ENCODE data around the gene DPY19L3. TPM values are rescaled to one million over a fixed set of nuclear protein-coding genes. Genes with fewer than 3 reads are reported as not detected.

The DPY19L3 gene
- total RNA-seq, 2 donors from 2014 or later = 86.5 to 112 TPM

DNA sequence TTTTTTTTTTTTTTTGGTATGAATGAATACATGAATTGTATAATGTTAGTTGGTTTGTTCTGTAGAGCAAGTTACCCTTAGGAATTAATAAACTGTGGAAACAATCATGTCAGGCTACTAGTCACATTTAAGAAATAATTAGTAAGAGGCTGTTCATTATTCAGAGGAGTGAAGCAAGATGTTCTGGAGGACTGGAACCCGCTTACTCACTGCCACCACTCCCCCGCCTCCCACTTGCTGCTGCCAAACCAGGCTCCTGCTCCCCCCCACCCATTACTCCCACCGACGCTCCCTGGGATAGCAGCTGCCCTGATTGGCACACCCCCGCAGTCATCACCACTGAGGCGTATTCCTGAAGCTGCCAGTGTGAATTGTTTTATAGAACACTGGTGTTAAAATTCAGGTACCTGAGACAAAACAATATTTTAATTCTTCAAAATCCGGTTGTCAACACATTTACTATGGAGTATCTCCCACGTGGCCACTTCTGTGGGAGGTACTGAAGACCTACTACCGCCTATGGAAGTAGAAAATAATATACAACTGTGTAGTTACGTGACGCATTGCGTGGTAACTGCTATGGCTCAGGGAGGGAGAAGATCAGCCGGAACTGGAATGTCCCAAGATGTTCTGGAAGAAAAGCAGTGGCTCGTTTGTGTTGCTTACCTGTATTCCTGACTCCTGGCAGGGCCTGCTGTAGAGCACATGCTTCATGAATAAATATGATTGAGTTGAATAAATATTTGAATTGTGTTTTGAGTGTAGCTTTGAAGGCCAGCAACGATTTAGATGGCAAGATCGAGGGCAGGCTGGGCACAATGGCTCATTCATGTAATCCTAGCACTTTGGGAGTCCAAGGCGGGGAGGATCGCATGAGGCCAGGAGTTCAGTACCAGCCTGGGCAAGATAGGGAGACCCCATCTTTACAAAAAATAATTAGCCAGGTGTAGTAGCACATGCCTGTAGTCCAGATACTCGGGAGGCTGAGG is 1.7 kb downstream of the DPY19L3 start:
- Mint-ChIP-seq H3K4me1 (peaks cover 39% of the 10 kb centered on the region), H3K4me3 (peak overlapping the region; percentile 79), H3K36me3 (ENCODE audit: low read depth) (peaks cover 41% of the 10 kb centered on the region), H3K9me3 (no peaks in the 10 kb centered on the region), H3K27me3 (ENCODE audit: insufficient read depth) (no peaks in the 10 kb centered on the region), H3K27ac (peak overlapping the region; percentile 27)
- H3K9ac ChIP-seq (ENCODE audit: extremely low read depth, low read length, poor library complexity, severe bottlenecking) = no peak overlapping the region
- H3K27me3 ChIP-seq (ENCODE audit: control insufficient read depth, insufficient read depth, low read length, poor library complexity, severe bottlenecking) = peaks cover 4% of the 10 kb centered on the region
- H3K4me3 ChIP-seq (ENCODE audit: low read length) = peak overlapping the region; percentile 92
- peaks cover 38% of the 10 kb centered on the region for H3K36me3 ChIP-seq (ENCODE audit: control insufficient read depth, insufficient read depth, low read length)
- H3K4me1 ChIP-seq (ENCODE audit: control insufficient read depth, insufficient read depth, low read length) = peaks cover 5% of the 10 kb centered on the region
- H3K27ac ChIP-seq (ENCODE audit: low read depth, low read length) = no peak overlapping the region
- WGBS, 2 experiments (ENCODE audit: insufficient coverage in 1 of 2, insufficient read length in 1 of 2) = 90 to 93% methylated on average over 10 to 16 of the region's 19 CpGs
- peak; percentile 53 for DNase-seq
- H3K9me3 ChIP-seq (ENCODE audit: control insufficient read depth, low read length) = no peaks in the 10 kb centered on the region
- TF ChIP-seq, protein P1, sequence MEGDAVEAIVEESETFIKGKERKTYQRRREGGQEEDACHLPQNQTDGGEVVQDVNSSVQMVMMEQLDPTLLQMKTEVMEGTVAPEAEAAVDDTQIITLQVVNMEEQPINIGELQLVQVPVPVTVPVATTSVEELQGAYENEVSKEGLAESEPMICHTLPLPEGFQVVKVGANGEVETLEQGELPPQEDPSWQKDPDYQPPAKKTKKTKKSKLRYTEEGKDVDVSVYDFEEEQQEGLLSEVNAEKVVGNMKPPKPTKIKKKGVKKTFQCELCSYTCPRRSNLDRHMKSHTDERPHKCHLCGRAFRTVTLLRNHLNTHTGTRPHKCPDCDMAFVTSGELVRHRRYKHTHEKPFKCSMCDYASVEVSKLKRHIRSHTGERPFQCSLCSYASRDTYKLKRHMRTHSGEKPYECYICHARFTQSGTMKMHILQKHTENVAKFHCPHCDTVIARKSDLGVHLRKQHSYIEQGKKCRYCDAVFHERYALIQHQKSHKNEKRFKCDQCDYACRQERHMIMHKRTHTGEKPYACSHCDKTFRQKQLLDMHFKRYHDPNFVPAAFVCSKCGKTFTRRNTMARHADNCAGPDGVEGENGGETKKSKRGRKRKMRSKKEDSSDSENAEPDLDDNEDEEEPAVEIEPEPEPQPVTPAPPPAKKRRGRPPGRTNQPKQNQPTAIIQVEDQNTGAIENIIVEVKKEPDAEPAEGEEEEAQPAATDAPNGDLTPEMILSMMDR (conservative IDR thresholded peaks at IDR 0.05) = no peak

DNA sequence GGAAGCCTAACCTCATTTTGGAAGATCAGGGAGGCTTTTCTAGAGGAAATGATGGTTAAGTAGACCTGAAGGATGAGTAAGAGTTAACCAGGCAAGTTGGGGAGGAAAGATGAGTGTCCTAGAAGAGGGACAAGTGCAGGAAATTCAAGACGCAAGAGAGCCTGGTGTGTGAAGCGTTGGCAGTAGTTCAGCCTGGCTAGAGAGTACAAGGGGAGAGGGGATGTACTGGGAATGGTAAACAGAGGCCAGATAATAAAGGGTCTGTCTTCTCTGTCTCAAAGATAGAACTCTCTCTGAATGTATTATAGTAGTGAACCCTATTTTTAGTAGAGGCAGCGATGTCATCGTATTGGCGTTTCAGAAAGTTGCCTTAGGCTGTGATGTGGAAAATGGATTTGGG is 9.7 kb downstream of the DPY19L3 start:
- Histone ChIP-seq H3K4me1 (ENCODE audit: control insufficient read depth, insufficient read depth, low read length) (no peaks in the 10 kb centered on the region), H3K9ac (ENCODE audit: extremely low read depth, low read length, poor library complexity, severe bottlenecking) (no peak overlapping the region), H3K36me3 (ENCODE audit: control insufficient read depth, insufficient read depth, low read length) (peaks cover 65% of the 10 kb centered on the region), H3K27me3 (ENCODE audit: control insufficient read depth, insufficient read depth, low read length, poor library complexity, severe bottlenecking) (no peaks in the 10 kb centered on the region), H3K4me3 (ENCODE audit: low read length) (no peak overlapping the region), H3K27ac (ENCODE audit: low read depth, low read length) (no peak overlapping the region), H3K9me3 (ENCODE audit: control insufficient read depth, low read length) (no peaks in the 10 kb centered on the region)
- WGBS, 2 experiments (ENCODE audit: insufficient coverage in 1 of 2, insufficient read length in 1 of 2) = 90 to 94% methylated on average over 4 to 5 of the region's 5 CpGs
- H3K4me1 Mint-ChIP-seq = no peaks in the 10 kb centered on the region
- DNase-seq = no peak
- no peaks in the 10 kb centered on the region for H3K27me3 Mint-ChIP-seq (ENCODE audit: insufficient read depth)
- no peaks in the 10 kb centered on the region for H3K9me3 Mint-ChIP-seq
- TF ChIP-seq, protein P1 (conservative IDR thresholded peaks at IDR 0.05) = no peak
- H3K27ac Mint-ChIP-seq = no peak overlapping the region
- peaks cover 75% of the 10 kb centered on the region for H3K36me3 Mint-ChIP-seq (ENCODE audit: low read depth)
- no peak overlapping the region for H3K4me3 Mint-ChIP-seq

DNA sequence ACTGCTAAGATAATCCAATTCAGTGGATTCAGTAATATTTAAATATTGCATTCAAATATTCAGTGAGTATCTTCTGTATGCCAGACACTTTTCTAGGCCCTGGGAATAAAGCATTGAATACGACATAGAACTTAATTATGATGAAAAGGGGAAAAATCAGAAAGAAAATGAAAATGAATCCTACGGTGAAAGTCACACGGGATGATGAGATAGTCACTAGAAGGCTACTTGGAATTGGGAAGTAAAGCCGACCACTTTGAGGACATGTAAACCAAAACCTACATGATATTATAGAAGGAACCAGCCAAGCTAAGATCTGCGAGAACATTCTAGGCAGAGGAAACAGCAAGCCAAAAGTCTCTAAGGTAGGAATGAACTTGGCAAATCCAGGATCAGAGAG is 10.1 kb downstream of the DPY19L3 start:
- 91 to 97% methylated on average over 4 to 5 of the region's 5 CpGs for WGBS, 2 experiments (ENCODE audit: insufficient coverage in 1 of 2, insufficient read length in 1 of 2)
- TF ChIP-seq, protein P1 (conservative IDR thresholded peaks at IDR 0.05) = no peak
- H3K9ac ChIP-seq (ENCODE audit: extremely low read depth, low read length, poor library complexity, severe bottlenecking) = no peak overlapping the region
- Mint-ChIP-seq H3K27ac (no peak overlapping the region), H3K4me3 (no peak overlapping the region), H3K9me3 (no peaks in the 10 kb centered on the region), H3K27me3 (ENCODE audit: insufficient read depth) (no peaks in the 10 kb centered on the region), H3K4me1 (no peaks in the 10 kb centered on the region), H3K36me3 (ENCODE audit: low read depth) (peaks cover 74% of the 10 kb centered on the region)
- no peaks in the 10 kb centered on the region for H3K4me1 ChIP-seq (ENCODE audit: control insufficient read depth, insufficient read depth, low read length)
- peaks cover 64% of the 10 kb centered on the region for H3K36me3 ChIP-seq (ENCODE audit: control insufficient read depth, insufficient read depth, low read length)
- H3K27ac ChIP-seq (ENCODE audit: low read depth, low read length) = no peak overlapping the region
- H3K27me3 ChIP-seq (ENCODE audit: control insufficient read depth, insufficient read depth, low read length, poor library complexity, severe bottlenecking) = no peaks in the 10 kb centered on the region
- no peak for DNase-seq
- H3K9me3 ChIP-seq (ENCODE audit: control insufficient read depth, low read length) = no peaks in the 10 kb centered on the region
- H3K4me3 ChIP-seq (ENCODE audit: low read length) = no peak overlapping the region
